ENCODE data around the gene ZKSCAN3.

ZKSCAN3 gene

DNA sequence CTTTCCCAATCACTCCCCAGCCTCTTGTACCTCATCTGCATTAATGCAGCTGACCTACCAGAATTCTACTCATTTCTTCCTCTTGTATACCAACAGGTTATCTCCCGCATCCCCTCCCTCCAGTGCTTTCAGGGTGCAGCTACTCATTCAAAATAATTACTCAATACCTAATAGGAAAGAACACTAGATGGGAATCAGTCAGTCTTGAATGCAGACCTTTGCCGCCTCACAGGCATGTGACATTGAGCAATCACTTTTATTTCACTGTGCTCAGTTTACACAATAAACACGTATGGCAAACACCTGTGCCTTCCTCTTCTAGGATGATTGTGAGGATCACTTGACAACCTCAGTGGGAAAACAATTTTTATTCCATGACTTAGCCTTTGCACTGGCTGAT, 27.1 kb upstream of the ZKSCAN3 start:
- DNase-seq (ENCODE audit: low read depth) = no peak
- TF ChIP-seq, protein P1, sequence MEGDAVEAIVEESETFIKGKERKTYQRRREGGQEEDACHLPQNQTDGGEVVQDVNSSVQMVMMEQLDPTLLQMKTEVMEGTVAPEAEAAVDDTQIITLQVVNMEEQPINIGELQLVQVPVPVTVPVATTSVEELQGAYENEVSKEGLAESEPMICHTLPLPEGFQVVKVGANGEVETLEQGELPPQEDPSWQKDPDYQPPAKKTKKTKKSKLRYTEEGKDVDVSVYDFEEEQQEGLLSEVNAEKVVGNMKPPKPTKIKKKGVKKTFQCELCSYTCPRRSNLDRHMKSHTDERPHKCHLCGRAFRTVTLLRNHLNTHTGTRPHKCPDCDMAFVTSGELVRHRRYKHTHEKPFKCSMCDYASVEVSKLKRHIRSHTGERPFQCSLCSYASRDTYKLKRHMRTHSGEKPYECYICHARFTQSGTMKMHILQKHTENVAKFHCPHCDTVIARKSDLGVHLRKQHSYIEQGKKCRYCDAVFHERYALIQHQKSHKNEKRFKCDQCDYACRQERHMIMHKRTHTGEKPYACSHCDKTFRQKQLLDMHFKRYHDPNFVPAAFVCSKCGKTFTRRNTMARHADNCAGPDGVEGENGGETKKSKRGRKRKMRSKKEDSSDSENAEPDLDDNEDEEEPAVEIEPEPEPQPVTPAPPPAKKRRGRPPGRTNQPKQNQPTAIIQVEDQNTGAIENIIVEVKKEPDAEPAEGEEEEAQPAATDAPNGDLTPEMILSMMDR (IDR thresholded peaks at IDR 0.05; ENCODE audit: low read length, missing control alignments) = no peak

DNA sequence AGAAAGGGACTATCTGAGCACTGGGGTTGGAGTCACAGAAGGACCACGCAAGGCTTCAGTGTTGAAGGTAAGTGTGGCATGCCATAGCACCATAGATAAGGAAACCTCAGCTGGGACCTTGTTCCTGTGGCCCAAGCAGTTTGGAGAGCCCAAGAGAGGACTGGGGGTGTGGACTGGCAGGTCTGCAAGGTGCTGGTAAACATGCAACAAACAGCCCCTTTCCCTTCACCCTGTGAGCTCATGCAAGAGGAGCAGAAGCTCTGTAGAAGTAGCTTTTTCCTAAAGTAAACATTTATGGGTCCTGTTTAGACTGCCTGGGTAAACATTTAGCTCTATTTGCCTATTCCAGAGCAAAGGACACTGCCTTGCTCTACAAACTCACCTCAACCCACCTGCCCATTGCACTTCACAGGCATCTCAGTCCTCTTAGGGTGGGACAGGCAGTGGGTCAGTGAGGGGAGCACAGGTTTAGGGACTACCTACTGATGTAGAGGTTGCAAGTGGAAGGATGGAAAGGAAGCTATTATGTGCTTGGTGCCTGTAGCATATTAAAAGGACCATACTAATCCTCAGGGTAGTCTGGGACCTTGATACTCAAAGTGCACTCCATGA, 25.8 kb upstream of the ZKSCAN3 start:
- DNase-seq (ENCODE audit: low read depth) = no peak
- H3K4me3 ChIP-seq (replicated peaks; ENCODE audit: low read depth, low read length) = no peak overlapping the region
- TF ChIP-seq, protein P1 (IDR thresholded peaks at IDR 0.05; ENCODE audit: low read length, missing control alignments) = no peak

More for the DNA sequence above, 27.1 kb upstream of the ZKSCAN3 start:
- H3K4me3 ChIP-seq (replicated peaks; ENCODE audit: low read depth, low read length) = no peak overlapping the region

DNA sequence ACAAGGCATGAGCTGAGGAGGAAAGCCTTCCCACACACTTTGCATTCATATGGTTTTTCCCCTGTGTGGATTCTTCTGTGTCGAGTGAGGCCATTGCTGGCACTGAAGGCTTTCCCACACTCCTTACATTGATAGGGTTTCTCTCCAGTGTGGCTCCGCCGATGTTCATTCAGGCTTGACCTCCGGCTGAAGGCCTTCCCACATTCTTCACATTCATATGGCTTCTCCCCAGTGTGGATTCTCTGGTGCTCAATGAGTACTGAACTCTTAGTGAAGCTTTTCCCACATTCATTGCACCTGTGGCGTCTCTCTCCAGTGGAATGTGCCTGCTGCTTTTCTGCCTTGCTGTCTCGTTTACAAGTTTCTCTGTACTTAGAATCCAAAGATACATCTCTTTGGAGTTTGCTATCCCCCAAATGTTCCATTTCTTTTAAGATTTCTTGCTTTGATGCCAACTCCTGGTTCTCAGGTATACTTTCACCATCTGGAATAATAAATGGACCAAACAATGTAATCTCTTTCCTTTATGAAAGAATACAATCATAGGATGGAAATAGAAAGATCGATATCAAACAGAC, 23.3 kb upstream of the ZKSCAN3 start:
- DNase-seq (ENCODE audit: low read depth) = no peak
- TF ChIP-seq, protein P1 (IDR thresholded peaks at IDR 0.05; ENCODE audit: low read length, missing control alignments) = no peak
- no peak overlapping the region for H3K4me3 ChIP-seq (replicated peaks; ENCODE audit: low read depth, low read length)

DNA sequence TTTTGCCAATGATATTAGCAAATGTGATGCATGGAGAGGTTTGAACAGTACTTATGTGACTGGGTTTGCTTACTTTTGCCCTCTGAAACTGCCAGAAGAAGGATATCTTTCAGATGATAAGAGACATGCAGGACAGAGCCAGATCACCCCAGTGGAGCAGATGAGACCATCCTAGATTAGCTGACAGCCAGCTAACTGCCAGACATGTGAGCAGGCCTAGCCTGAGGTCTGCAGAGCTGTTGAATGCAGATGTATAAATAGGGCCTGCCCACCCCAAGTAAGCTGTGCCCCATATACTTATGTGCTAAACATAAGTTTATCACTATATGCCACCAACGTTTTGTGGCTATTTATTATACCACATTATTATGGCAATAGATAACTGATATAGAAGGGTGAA, 19.7 kb upstream of the ZKSCAN3 start:
- H3K4me3 ChIP-seq (replicated peaks; ENCODE audit: low read depth, low read length) = no peak overlapping the region
- TF ChIP-seq, protein P1 (IDR thresholded peaks at IDR 0.05; ENCODE audit: low read length, missing control alignments) = no peak
- DNase-seq (ENCODE audit: low read depth) = no peak

DNA sequence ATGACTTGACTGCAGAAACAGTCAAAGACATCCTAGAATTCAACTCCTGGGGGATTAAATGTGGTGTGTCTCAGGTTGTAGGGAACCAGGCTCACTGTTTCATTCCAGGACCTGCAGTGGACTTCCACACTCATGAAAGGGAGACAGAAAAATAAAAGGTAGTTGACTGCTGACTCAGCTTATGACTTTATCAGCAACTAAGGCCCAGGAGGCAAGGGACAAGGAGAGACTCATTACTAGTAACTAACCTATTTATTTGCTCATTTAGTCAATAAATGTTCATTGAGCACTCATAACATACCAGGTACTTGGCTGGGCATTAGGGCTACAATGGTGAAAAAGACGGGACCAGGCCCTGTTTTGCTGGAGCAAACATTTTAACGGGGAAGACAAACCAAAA, 16.7 kb upstream of the ZKSCAN3 start:
- TF ChIP-seq, protein P1 (IDR thresholded peaks at IDR 0.05; ENCODE audit: low read length, missing control alignments) = no peak

DNA sequence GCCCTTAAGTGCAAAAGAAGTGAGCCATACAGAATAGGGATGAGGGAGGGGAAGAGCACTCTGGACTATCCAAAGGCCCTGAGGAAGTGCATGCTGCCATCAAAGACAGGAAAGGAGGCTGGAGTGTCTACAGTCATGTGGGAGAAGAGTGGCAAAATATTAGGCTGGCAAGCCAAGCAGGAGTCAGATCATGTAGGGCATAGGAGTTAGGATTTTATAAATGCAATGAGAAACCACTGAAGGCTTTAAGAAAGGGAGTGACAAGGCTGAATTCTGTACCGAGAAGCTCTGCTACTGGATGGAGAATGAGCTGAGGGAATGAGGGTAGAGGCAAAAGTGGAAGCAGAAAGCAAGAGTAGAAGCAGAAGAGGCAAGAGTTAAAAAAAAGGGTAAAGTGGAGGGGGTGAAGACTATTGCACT, 16.1 kb upstream of the ZKSCAN3 start:
- TF ChIP-seq, protein P1 (IDR thresholded peaks at IDR 0.05; ENCODE audit: low read length, missing control alignments) = no peak
- DNase-seq (ENCODE audit: low read depth) = no peak
- no peak overlapping the region for H3K4me3 ChIP-seq (replicated peaks; ENCODE audit: low read depth, low read length)

More for the DNA sequence above, 16.7 kb upstream of the ZKSCAN3 start:
- H3K4me3 ChIP-seq (replicated peaks; ENCODE audit: low read depth, low read length) = no peak overlapping the region
- no peak for DNase-seq (ENCODE audit: low read depth)
